Liver (tissue), 9 donors: ENCODE measurements around the gene PDCD7. TPM values are rescaled to one million over a fixed set of nuclear protein-coding genes. Genes with fewer than 3 reads are reported as not detected.

Experiments
- DNase-seq: peaks from one replicate; pipeline ENCODE4 v3.0.0-alpha.2; 2017; ENCODE audit warnings: low spot score
- H3K27ac ChIP-seq, 2 donors: one replicate each; pipeline ENCODE4 v1.7.0; 2013; ENCODE audit warnings: inconsistent platforms in 2 of 2, low read length in 2 of 2, control low read depth in 1 of 2, low read depth in 1 of 2, mild to moderate bottlenecking in 1 of 2
- H3K27me3 ChIP-seq, 4 donors: one replicate each; pipeline versions ENCODE4 v1.6.1 to v1.7.0; 2013; ENCODE audit warnings: low read length in 3 of 4, inconsistent platforms in 1 of 4, mild to moderate bottlenecking in 1 of 4, moderate library complexity in 1 of 4; ENCODE audit not compliant: control insufficient read depth in 4 of 4, insufficient read depth in 4 of 4
- H3K36me3 ChIP-seq, 4 donors: one replicate each; pipeline versions ENCODE4 v1.6.1 to v1.7.0; 2013; ENCODE audit warnings: low read length in 3 of 4, mild to moderate bottlenecking in 3 of 4, low read depth in 1 of 4, moderate library complexity in 1 of 4; ENCODE audit not compliant: control insufficient read depth in 4 of 4, insufficient read depth in 3 of 4
- H3K4me1 ChIP-seq, 4 donors: one replicate each; pipeline versions ENCODE4 v1.6.1 to v1.7.0; 2013; ENCODE audit warnings: low read length in 3 of 4, mild to moderate bottlenecking in 3 of 4, moderate library complexity in 1 of 4; ENCODE audit not compliant: control insufficient read depth in 4 of 4, insufficient read depth in 4 of 4
- H3K4me3 ChIP-seq, 3 donors: one replicate each; pipeline versions ENCODE4 v1.6.1 to v1.7.0; 2013; ENCODE audit warnings: low read length in 3 of 3, control low read depth in 1 of 3, low read depth in 1 of 3, mild to moderate bottlenecking in 1 of 3
- H3K9ac ChIP-seq, 2 donors: one replicate each; pipeline ENCODE4 v1.7.0; 2013; ENCODE audit warnings: low read length in 2 of 2, mild to moderate bottlenecking in 2 of 2, moderate library complexity in 2 of 2, control low read depth in 1 of 2, low read depth in 1 of 2
- H3K9me3 ChIP-seq, 4 donors: one replicate each; pipeline versions ENCODE4 v1.6.1 to v1.7.0; 2013; ENCODE audit warnings: low read length in 3 of 4; ENCODE audit not compliant: control insufficient read depth in 4 of 4
- ATF3 ChIP-seq: IDR thresholded peaks from 2 replicates; pipeline ENCODE4 v1.6.1; 2016; ENCODE audit warnings: antibody characterized with exemption
- EGR1 ChIP-seq, 2 donors: IDR thresholded peaks; 2 replicates each; pipeline ENCODE4 v1.6.1; 2016 to 2018; ENCODE audit warnings: antibody characterized with exemption in 2 of 2, low read depth in 2 of 2
- FOXA1 ChIP-seq: IDR thresholded peaks from 2 replicates; pipeline ENCODE4 v1.6.1; 2016; ENCODE audit warnings: antibody characterized with exemption
- FOXA2 ChIP-seq: IDR thresholded peaks from 2 replicates; pipeline ENCODE4 v1.6.1; 2016; ENCODE audit warnings: antibody characterized with exemption
- GABPA ChIP-seq, 2 donors: IDR thresholded peaks in 1 of 2; conservative IDR thresholded peaks in 1 of 2; 2 replicates each; pipeline ENCODE4 v1.6.1; 2016; ENCODE audit warnings: antibody characterized with exemption in 2 of 2, mild to moderate bottlenecking in 1 of 2, moderate library complexity in 1 of 2
- HNF4A ChIP-seq, 2 donors: conservative IDR thresholded peaks; 2 replicates each; pipeline ENCODE4 v1.6.1; 2016; ENCODE audit warnings: antibody characterized with exemption in 2 of 2, mild to moderate bottlenecking in 2 of 2
- HNF4G ChIP-seq: IDR thresholded peaks from 2 replicates; pipeline ENCODE4 v1.6.1; 2016; ENCODE audit warnings: antibody characterized with exemption
- JUND ChIP-seq, 2 donors: IDR thresholded peaks; 2 replicates each; pipeline ENCODE4 v1.6.1; 2016; ENCODE audit warnings: antibody characterized with exemption in 2 of 2
- MAX ChIP-seq: IDR thresholded peaks from 2 replicates; pipeline ENCODE4 v1.6.1; 2016; ENCODE audit warnings: antibody characterized with exemption
- NR2F2 ChIP-seq: IDR thresholded peaks from 2 replicates; pipeline ENCODE4 v1.6.1; 2016; ENCODE audit warnings: antibody characterized with exemption
- RAD21 ChIP-seq, 2 donors: IDR thresholded peaks; 2 replicates each; pipeline ENCODE4 v1.6.1; 2016; ENCODE audit warnings: antibody characterized with exemption in 2 of 2, mild to moderate bottlenecking in 2 of 2
- REST ChIP-seq: IDR thresholded peaks from 2 replicates; pipeline ENCODE4 v1.6.1; 2016; ENCODE audit warnings: antibody characterized with exemption, mild to moderate bottlenecking
- RXRA ChIP-seq, 2 donors: IDR thresholded peaks; 2 replicates each; pipeline ENCODE4 v1.6.1; 2017 to 2018; ENCODE audit warnings: antibody characterized with exemption in 2 of 2, mild to moderate bottlenecking in 1 of 2
- SP1 ChIP-seq: IDR thresholded peaks from 2 replicates; pipeline ENCODE4 v1.6.1; 2018; ENCODE audit warnings: antibody characterized with exemption, mild to moderate bottlenecking
- TAF1 ChIP-seq: conservative IDR thresholded peaks from 2 replicates; pipeline ENCODE4 v1.6.1; 2016; ENCODE audit warnings: antibody characterized with exemption, mild to moderate bottlenecking
- YY1 ChIP-seq: IDR thresholded peaks from 2 replicates; pipeline ENCODE4 v1.6.1; 2016; ENCODE audit warnings: antibody characterized with exemption, mild to moderate bottlenecking
- WGBS: extraction: QIAGEN DNeasy Blood & Tissue Kit; methylation state at CpG from one replicate; pipeline ENCODE4 v1.1.7; 2013; 5-methylcytosine and 5-hydroxymethylcytosine counted together
- polyA plus RNA-seq, 2 donors: library from polyadenylated mRNA; stranded (reverse) in 1 of 2; unstranded in 1 of 2; fragments of 200-250 nt in 1 of 2; fragments of >200 nt in 1 of 2; fragmentation: Nextera tagmentation in 1 of 2; extraction: Ambion mirVana in 1 of 2; gene quantifications; one replicate each; pipeline versions ENCODE4 v1.2.1 to v1.2.3, GENCODE V29; 2013 to 2015
- total RNA-seq, 2 donors: library from RNA; depleted of rRNA; stranded (reverse); fragments of >200 nt; gene quantifications; one replicate each; pipeline ENCODE4 v1.2.3, GENCODE V29; 2014
- TF ChIP-seq, protein P1 (sequence below): fragments of 150-350 bp; IDR thresholded peaks from 2 replicates; pipeline ENCODE4 v1.5.1; 2017; ENCODE audit warnings: improper control_type of control experiment, low read depth, low read length; ENCODE audit not compliant: missing input control
- TF ChIP-seq, protein P2 (sequence below): IDR thresholded peaks from 2 replicates; pipeline ENCODE4 v1.6.1; 2016; ENCODE audit warnings: antibody characterized with exemption
- donor health status: healthy.
- donor health status: healthy.
- donor health status: healthy.
- donor health status: healthy.
- donor health status: healthy.

PDCD7 gene
- total and polyA plus RNA-seq, 4 donors: 3.0 to 9.5 (median 6.7) TPM

GRCh38 chr15:65099336-65099735 lies 34.3 kb downstream of the PDCD7 start:
- Histone ChIP-seq H3K4me3 (no peak overlapping the region), H3K27ac (no peak overlapping the region), H3K36me3 (peaks cover 10 to 32% (median 18%) of the 10 kb centered on the region in 4 donors), H3K9me3 (no peaks in the 10 kb centered on the region), H3K4me1 (peaks cover 0 to 16% (median 12%) of the 10 kb centered on the region in 4 donors), H3K9ac (no peak overlapping the region), H3K27me3 (no peaks in the 10 kb centered on the region)
- no peak for DNase-seq
- WGBS: 96% methylated on average over 5 of the region's 5 CpGs
- TF ChIP-seq MAX (no peak), TAF1 (no peak), FOXA2 (no peak), GABPA (IDR thresholded peaks at IDR 0.05 in 1 of 2, conservative IDR thresholded peaks at IDR 0.05 in 1 of 2) (no peak), RXRA (IDR thresholded peaks at IDR 0.05) (no peak), JUND (IDR thresholded peaks at IDR 0.05) (no peak), FOXA1 (no peak), NR2F2 (no peak)
- TF ChIP-seq, protein P1, sequence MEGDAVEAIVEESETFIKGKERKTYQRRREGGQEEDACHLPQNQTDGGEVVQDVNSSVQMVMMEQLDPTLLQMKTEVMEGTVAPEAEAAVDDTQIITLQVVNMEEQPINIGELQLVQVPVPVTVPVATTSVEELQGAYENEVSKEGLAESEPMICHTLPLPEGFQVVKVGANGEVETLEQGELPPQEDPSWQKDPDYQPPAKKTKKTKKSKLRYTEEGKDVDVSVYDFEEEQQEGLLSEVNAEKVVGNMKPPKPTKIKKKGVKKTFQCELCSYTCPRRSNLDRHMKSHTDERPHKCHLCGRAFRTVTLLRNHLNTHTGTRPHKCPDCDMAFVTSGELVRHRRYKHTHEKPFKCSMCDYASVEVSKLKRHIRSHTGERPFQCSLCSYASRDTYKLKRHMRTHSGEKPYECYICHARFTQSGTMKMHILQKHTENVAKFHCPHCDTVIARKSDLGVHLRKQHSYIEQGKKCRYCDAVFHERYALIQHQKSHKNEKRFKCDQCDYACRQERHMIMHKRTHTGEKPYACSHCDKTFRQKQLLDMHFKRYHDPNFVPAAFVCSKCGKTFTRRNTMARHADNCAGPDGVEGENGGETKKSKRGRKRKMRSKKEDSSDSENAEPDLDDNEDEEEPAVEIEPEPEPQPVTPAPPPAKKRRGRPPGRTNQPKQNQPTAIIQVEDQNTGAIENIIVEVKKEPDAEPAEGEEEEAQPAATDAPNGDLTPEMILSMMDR: no peak

GRCh38 chr15:65097651-65098263 lies 35.9 kb downstream of the PDCD7 start:
- DNase-seq: no peak
- WGBS: 98% methylated on average over 7 of the region's 7 CpGs
- Histone ChIP-seq H3K4me1 (peaks cover 0 to 16% (median 13%) of the 10 kb centered on the region in 4 donors), H3K27me3 (no peaks in the 10 kb centered on the region), H3K36me3 (peaks cover 10 to 32% (median 18%) of the 10 kb centered on the region in 4 donors), H3K9me3 (no peaks in the 10 kb centered on the region), H3K9ac (no peak overlapping the region), H3K4me3 (no peak overlapping the region), H3K27ac (no peak overlapping the region)
- TF ChIP-seq GABPA (IDR thresholded peaks at IDR 0.05 in 1 of 2, conservative IDR thresholded peaks at IDR 0.05 in 1 of 2) (no peak), FOXA2 (no peak), NR2F2 (no peak), RXRA (IDR thresholded peaks at IDR 0.05) (no peak), RAD21 (IDR thresholded peaks at IDR 0.05) (no peak), HNF4G (no peak), FOXA1 (no peak), YY1 (no peak), ATF3 (no peak), EGR1 (IDR thresholded peaks at IDR 0.05; ENCODE audit: low read depth in 2 of 2) (no peak), HNF4A (conservative IDR thresholded peaks at IDR 0.05) (no peak), TAF1 (no peak), JUND (IDR thresholded peaks at IDR 0.05) (no peak), SP1 (no peak), REST (no peak), MAX (no peak)
- TF ChIP-seq, protein P1: no peak
- TF ChIP-seq, protein P2, sequence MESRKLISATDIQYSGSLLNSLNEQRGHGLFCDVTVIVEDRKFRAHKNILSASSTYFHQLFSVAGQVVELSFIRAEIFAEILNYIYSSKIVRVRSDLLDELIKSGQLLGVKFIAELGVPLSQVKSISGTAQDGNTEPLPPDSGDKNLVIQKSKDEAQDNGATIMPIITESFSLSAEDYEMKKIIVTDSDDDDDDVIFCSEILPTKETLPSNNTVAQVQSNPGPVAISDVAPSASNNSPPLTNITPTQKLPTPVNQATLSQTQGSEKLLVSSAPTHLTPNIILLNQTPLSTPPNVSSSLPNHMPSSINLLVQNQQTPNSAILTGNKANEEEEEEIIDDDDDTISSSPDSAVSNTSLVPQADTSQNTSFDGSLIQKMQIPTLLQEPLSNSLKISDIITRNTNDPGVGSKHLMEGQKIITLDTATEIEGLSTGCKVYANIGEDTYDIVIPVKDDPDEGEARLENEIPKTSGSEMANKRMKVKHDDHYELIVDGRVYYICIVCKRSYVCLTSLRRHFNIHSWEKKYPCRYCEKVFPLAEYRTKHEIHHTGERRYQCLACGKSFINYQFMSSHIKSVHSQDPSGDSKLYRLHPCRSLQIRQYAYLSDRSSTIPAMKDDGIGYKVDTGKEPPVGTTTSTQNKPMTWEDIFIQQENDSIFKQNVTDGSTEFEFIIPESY: no peak
